GM06990 (cell line): ENCODE measurements around the gene TMC2.
"Not testable (repeated sequence)": the region's sequence is repeated elsewhere in the genome, so short reads cannot be mapped to it uniquely, and the experiment has no call there.

Experiments used
- DNase-seq: peaks from one replicate; pipeline ENCODE4 v3.0.0-alpha.2; 2011; ENCODE audit not compliant: insufficient read length; ENCODE audit errors: extremely low read depth
- H3K27me3 ChIP-seq: replicated peaks from 2 replicates; pipeline ENCODE4 v1.6.0; 2011; ENCODE audit warnings: low read length; ENCODE audit not compliant: control insufficient read depth, insufficient read depth
- H3K36me3 ChIP-seq: 2 replicates; pipeline ENCODE4 v1.5.1; 2011; ENCODE audit warnings: low read length; ENCODE audit not compliant: control insufficient read depth, insufficient read depth
- H3K4me3 ChIP-seq: replicated peaks from 2 replicates; pipeline ENCODE4 v1.5.1; 2011; ENCODE audit warnings: low read depth, mild to moderate bottlenecking, control low read depth, low read length
- TF ChIP-seq, protein P1 (sequence below): IDR thresholded peaks from 2 replicates; pipeline ENCODE4 v1.5.1; 2011; ENCODE audit warnings: low read length, control low read depth, mild to moderate bottlenecking, inconsistent platforms; ENCODE audit not compliant: insufficient read depth, poor library complexity, severe bottlenecking

Gene TMC2, protein sequence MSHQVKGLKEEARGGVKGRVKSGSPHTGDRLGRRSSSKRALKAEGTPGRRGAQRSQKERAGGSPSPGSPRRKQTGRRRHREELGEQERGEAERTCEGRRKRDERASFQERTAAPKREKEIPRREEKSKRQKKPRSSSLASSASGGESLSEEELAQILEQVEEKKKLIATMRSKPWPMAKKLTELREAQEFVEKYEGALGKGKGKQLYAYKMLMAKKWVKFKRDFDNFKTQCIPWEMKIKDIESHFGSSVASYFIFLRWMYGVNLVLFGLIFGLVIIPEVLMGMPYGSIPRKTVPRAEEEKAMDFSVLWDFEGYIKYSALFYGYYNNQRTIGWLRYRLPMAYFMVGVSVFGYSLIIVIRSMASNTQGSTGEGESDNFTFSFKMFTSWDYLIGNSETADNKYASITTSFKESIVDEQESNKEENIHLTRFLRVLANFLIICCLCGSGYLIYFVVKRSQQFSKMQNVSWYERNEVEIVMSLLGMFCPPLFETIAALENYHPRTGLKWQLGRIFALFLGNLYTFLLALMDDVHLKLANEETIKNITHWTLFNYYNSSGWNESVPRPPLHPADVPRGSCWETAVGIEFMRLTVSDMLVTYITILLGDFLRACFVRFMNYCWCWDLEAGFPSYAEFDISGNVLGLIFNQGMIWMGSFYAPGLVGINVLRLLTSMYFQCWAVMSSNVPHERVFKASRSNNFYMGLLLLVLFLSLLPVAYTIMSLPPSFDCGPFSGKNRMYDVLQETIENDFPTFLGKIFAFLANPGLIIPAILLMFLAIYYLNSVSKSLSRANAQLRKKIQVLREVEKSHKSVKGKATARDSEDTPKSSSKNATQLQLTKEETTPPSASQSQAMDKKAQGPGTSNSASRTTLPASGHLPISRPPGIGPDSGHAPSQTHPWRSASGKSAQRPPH

GRCh38 chr20:2536560-2536986 lies at the start of gene TMC2:
TMC2 (plus strand) TSS chr20:2536573; CDS start chr20:2536622, 49 bp downstream.
- H3K27me3 ChIP-seq: peaks cover 3% of the 10 kb centered on the region; the same call in 1 of the 2 replicates
- TF ChIP-seq, protein P1, sequence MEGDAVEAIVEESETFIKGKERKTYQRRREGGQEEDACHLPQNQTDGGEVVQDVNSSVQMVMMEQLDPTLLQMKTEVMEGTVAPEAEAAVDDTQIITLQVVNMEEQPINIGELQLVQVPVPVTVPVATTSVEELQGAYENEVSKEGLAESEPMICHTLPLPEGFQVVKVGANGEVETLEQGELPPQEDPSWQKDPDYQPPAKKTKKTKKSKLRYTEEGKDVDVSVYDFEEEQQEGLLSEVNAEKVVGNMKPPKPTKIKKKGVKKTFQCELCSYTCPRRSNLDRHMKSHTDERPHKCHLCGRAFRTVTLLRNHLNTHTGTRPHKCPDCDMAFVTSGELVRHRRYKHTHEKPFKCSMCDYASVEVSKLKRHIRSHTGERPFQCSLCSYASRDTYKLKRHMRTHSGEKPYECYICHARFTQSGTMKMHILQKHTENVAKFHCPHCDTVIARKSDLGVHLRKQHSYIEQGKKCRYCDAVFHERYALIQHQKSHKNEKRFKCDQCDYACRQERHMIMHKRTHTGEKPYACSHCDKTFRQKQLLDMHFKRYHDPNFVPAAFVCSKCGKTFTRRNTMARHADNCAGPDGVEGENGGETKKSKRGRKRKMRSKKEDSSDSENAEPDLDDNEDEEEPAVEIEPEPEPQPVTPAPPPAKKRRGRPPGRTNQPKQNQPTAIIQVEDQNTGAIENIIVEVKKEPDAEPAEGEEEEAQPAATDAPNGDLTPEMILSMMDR: no peak
- no peaks in the 10 kb centered on the region for H3K36me3 ChIP-seq
- DNase-seq: no peak
- no peak within 1 kb of the TSS for H3K4me3 ChIP-seq

- not testable (repeated sequence) for H3K27me3 ChIP-seq, DNase-seq
These were observed 33.5 kb upstream of the TMC2 start for GRCh38 chr20:2502808-2503384.

DNA sequence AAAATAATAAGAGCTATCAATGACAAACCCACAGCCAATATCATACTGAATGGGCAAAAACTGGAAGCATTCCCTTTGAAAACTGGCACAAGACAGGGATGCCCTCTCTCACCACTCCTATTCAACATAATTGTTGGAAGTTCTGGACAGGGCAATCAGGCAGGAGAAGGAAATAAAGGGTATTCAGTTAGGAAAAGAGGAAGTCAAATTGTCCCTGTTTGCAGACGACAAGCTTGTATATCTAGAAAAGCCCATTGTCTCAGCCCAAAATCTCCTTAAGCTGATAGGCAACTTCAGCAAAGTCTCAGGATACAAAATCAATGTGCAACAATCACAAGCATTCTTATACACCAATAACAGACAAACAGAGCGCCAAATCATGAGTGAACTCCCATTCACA lies 31.6 kb upstream of the TMC2 start:
- DNase-seq, H3K4me3 ChIP-seq, H3K27me3 ChIP-seq, H3K36me3 ChIP-seq: not testable (repeated sequence)

More at GRCh38 chr20:2502808-2503384, 33.5 kb upstream of the TMC2 start:
- not testable (repeated sequence) for H3K36me3 ChIP-seq, H3K4me3 ChIP-seq

DNA sequence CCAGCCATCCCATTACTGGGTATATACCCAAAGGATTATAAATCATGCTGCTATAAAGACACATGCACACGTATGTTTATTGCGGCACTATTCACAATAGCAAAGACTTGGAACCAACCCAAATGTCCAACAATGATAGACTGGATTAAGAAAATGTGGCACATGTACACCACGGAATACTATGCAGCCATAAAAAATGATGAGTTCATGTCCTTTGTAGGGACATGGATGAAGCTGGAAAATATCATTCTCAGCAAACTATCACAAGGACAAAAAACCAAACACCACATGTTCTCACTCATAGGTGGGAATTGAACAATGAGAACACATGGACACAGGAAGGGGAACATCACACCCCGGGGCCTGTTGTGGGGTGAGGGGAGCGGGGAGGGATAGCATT lies 29.9 kb upstream of the TMC2 start:
- H3K27me3 ChIP-seq, DNase-seq, H3K4me3 ChIP-seq, H3K36me3 ChIP-seq: not testable (repeated sequence)

DNA sequence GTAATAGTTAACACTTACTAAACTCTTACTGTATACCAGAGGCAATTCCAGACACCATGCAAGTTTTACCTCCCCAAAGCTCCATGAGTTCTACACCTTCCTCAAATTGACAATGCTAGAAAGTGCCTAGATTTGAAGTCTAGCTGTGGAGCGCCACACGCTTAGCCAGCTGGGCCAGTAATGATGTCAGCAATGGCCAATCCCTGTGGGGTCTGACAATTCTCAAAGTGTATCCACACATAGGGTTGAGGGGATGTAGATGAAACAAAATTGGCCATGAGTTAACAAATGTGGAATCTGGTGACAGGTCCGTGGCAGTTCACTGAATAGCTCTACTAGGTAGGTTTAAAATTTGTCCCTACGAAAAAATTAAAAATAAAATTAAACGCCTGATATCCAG lies 28.9 kb upstream of the TMC2 start:
- Histone ChIP-seq H3K36me3 (no peaks in the 10 kb centered on the region), H3K4me3 (peak overlapping the region; percentile 79; the same call in 1 of the 2 replicates), H3K27me3 (no peaks in the 10 kb centered on the region)
- no peak for DNase-seq
- TF ChIP-seq, protein P1: no peak

GRCh38 chr20:2507875-2508630 lies 28.3 kb upstream of the TMC2 start:
- no peaks in the 10 kb centered on the region for H3K27me3 ChIP-seq
- DNase-seq: peak; percentile 7

More at GRCh38 chr20:2507875-2508630, 28.3 kb upstream of the TMC2 start:
- peak overlapping the region; percentile 79 for H3K4me3 ChIP-seq
- H3K36me3 ChIP-seq: no peaks in the 10 kb centered on the region
- TF ChIP-seq, protein P1: no peak
